Activated naive CD8-positive, alpha-beta T cell treated with anti-CD3 and anti-CD28 coated beads for 36 hours (primary cell): ENCODE results near the gene NKX3-2. TPM values are rescaled to one million over a fixed set of nuclear protein-coding genes. Genes with fewer than 3 reads are reported as not detected.

Source experiments
- DNase-seq: peaks from one replicate; pipeline ENCODE4 v3.0.0; 2021
- H3K27ac Mint-ChIP-seq: one replicate; pipeline ENCODE4 v1.8.0; 2022; ENCODE audit warnings: mild to moderate bottlenecking, moderate library complexity, mixed read lengths
- H3K27me3 Mint-ChIP-seq: one replicate; pipeline ENCODE4 v1.8.0; 2022; ENCODE audit warnings: mild to moderate bottlenecking, mixed read lengths
- H3K36me3 Mint-ChIP-seq: one replicate; pipeline ENCODE4 v1.8.0; 2021; ENCODE audit warnings: mild to moderate bottlenecking, mixed read lengths
- H3K4me1 Mint-ChIP-seq: one replicate; pipeline ENCODE4 v1.8.0; 2021; ENCODE audit warnings: mixed read lengths
- H3K4me3 Mint-ChIP-seq: one replicate; pipeline ENCODE4 v1.8.0; 2022; ENCODE audit warnings: mild to moderate bottlenecking, moderate library complexity, mixed read lengths
- H3K9me3 Mint-ChIP-seq: one replicate; pipeline ENCODE4 v1.8.0; 2022; ENCODE audit warnings: mixed read lengths
- total RNA-seq, 2 experiments: library from RNA; stranded (reverse); gene quantifications; one replicate each; pipeline ENCODE4 v1.2.3, GENCODE V29; 2021

Gene NKX3-2
- total RNA-seq, 2 experiments from 2014 or later: not detected

GRCh38 chr4:13539619-13540445, 4.5 kb downstream of the NKX3-2 start:
- Mint-ChIP-seq H3K27ac (no peak overlapping the region), H3K4me3 (peak overlapping the region; percentile 22), H3K36me3 (peaks cover 10% of the 10 kb centered on the region), H3K27me3 (peaks cover 94% of the 10 kb centered on the region), H3K4me1 (peaks cover 33% of the 10 kb centered on the region), H3K9me3 (peaks cover 11% of the 10 kb centered on the region)
- no peak for DNase-seq

GRCh38 chr4:13539047-13539618, 5.2 kb downstream of the NKX3-2 start:
- DNase-seq: no peak
- peaks cover 35% of the 10 kb centered on the region for H3K4me1 Mint-ChIP-seq

GRCh38 chr4:13538427-13538973, 5.8 kb downstream of the NKX3-2 start:
- Mint-ChIP-seq H3K4me3 (peak overlapping the region; percentile 58), H3K27me3 (peaks cover 98% of the 10 kb centered on the region), H3K9me3 (peaks cover 11% of the 10 kb centered on the region), H3K36me3 (peaks cover 10% of the 10 kb centered on the region), H3K27ac (peak overlapping the region; percentile 63), H3K4me1 (peaks cover 37% of the 10 kb centered on the region)
- DNase-seq: no peak

More at GRCh38 chr4:13539047-13539618, 5.2 kb downstream of the NKX3-2 start:
- peaks cover 10% of the 10 kb centered on the region for H3K36me3 Mint-ChIP-seq
- peaks cover 11% of the 10 kb centered on the region for H3K9me3 Mint-ChIP-seq
- H3K27me3 Mint-ChIP-seq: peaks cover 97% of the 10 kb centered on the region
- no peak overlapping the region for H3K27ac Mint-ChIP-seq
- no peak overlapping the region for H3K4me3 Mint-ChIP-seq

- Mint-ChIP-seq H3K36me3 (peaks cover 9% of the 10 kb centered on the region), H3K4me1 (peaks cover 37% of the 10 kb centered on the region), H3K4me3 (no peak overlapping the region), H3K27ac (no peak overlapping the region), H3K9me3 (peaks cover 11% of the 10 kb centered on the region), H3K27me3 (peaks cover 98% of the 10 kb centered on the region)
- no peak for DNase-seq
Measured at GRCh38 chr4:13537832-13538177, 6.5 kb downstream of the NKX3-2 start.

GRCh38 chr4:13537011-13537831, 7.1 kb downstream of the NKX3-2 start:
- DNase-seq: no peak
- H3K27me3 Mint-ChIP-seq: peaks cover 98% of the 10 kb centered on the region
- no peak overlapping the region for H3K27ac Mint-ChIP-seq

GRCh38 chr4:13536607-13537006, 7.7 kb downstream of the NKX3-2 start:
- peaks cover 8% of the 10 kb centered on the region for H3K36me3 Mint-ChIP-seq
- H3K9me3 Mint-ChIP-seq: peaks cover 11% of the 10 kb centered on the region
- no peak overlapping the region for H3K27ac Mint-ChIP-seq
- DNase-seq: no peak
- no peak overlapping the region for H3K4me3 Mint-ChIP-seq
- H3K27me3 Mint-ChIP-seq: peaks cover 98% of the 10 kb centered on the region
- peaks cover 37% of the 10 kb centered on the region for H3K4me1 Mint-ChIP-seq

More at GRCh38 chr4:13537011-13537831, 7.1 kb downstream of the NKX3-2 start:
- Mint-ChIP-seq H3K4me1 (peaks cover 37% of the 10 kb centered on the region), H3K4me3 (no peak overlapping the region), H3K9me3 (peaks cover 11% of the 10 kb centered on the region), H3K36me3 (peaks cover 8% of the 10 kb centered on the region)

GRCh38 chr4:13535708-13536361, 8.5 kb downstream of the NKX3-2 start:
- H3K4me3 Mint-ChIP-seq: no peak overlapping the region
- peaks cover 41% of the 10 kb centered on the region for H3K4me1 Mint-ChIP-seq
- peaks cover 8% of the 10 kb centered on the region for H3K36me3 Mint-ChIP-seq
- peak overlapping the region; percentile 38 for H3K27ac Mint-ChIP-seq
- H3K9me3 Mint-ChIP-seq: peaks cover 11% of the 10 kb centered on the region
- peaks cover 98% of the 10 kb centered on the region for H3K27me3 Mint-ChIP-seq
- no peak for DNase-seq

GRCh38 chr4:13535118-13535517, 9.2 kb downstream of the NKX3-2 start:
- peaks cover 11% of the 10 kb centered on the region for H3K9me3 Mint-ChIP-seq
- H3K27ac Mint-ChIP-seq: no peak overlapping the region
- H3K27me3 Mint-ChIP-seq: peaks cover 98% of the 10 kb centered on the region
- DNase-seq: no peak
- no peak overlapping the region for H3K4me3 Mint-ChIP-seq
- peaks cover 8% of the 10 kb centered on the region for H3K36me3 Mint-ChIP-seq
- peaks cover 35% of the 10 kb centered on the region for H3K4me1 Mint-ChIP-seq

GRCh38 chr4:13534344-13535063, 9.8 kb downstream of the NKX3-2 start:
- Mint-ChIP-seq H3K36me3 (peaks cover 8% of the 10 kb centered on the region), H3K4me3 (no peak overlapping the region), H3K27ac (no peak overlapping the region), H3K27me3 (peaks cover 98% of the 10 kb centered on the region), H3K9me3 (peaks cover 11% of the 10 kb centered on the region), H3K4me1 (peaks cover 36% of the 10 kb centered on the region)
- no peak for DNase-seq

GRCh38 chr4:13533670-13534343, 10.5 kb downstream of the NKX3-2 start:
- Mint-ChIP-seq H3K27ac (no peak overlapping the region), H3K36me3 (peaks cover 12% of the 10 kb centered on the region), H3K4me1 (peaks cover 34% of the 10 kb centered on the region), H3K27me3 (peaks cover 98% of the 10 kb centered on the region), H3K9me3 (peaks cover 13% of the 10 kb centered on the region), H3K4me3 (no peak overlapping the region)
- no peak for DNase-seq

- Mint-ChIP-seq H3K27ac (no peak overlapping the region), H3K4me3 (no peak overlapping the region), H3K36me3 (peaks cover 7% of the 10 kb centered on the region), H3K9me3 (peaks cover 6% of the 10 kb centered on the region), H3K4me1 (peaks cover 37% of the 10 kb centered on the region), H3K27me3 (peaks cover 96% of the 10 kb centered on the region)
- DNase-seq: no peak
Measured at GRCh38 chr4:13531625-13531998, 12.7 kb downstream of the NKX3-2 start.

- H3K4me3 Mint-ChIP-seq: no peak overlapping the region
- H3K4me1 Mint-ChIP-seq: peaks cover 35% of the 10 kb centered on the region
Measured at GRCh38 chr4:13530823-13531624, 13.3 kb downstream of the NKX3-2 start.

More at GRCh38 chr4:13530823-13531624, 13.3 kb downstream of the NKX3-2 start:
- Mint-ChIP-seq H3K36me3 (peaks cover 7% of the 10 kb centered on the region), H3K27me3 (peaks cover 96% of the 10 kb centered on the region), H3K27ac (no peak overlapping the region), H3K9me3 (peaks cover 4% of the 10 kb centered on the region)
- no peak for DNase-seq
